ENCODE results near the gene ZNF335. TPM values are rescaled to one million over a fixed set of nuclear protein-coding genes. Genes with fewer than 3 reads are reported as not detected.

ZNF335 gene
- total RNA-seq, 3 donors from 2014 or later (not counting 1 experiment from before 2014, with no cell fraction given), result 101 to 119 (median 102) TPM

- ATAC-seq (no peak), DNase-seq (no peak)
- Histone ChIP-seq H3K27ac (ENCODE audit: low read length) (no peak overlapping the region), H3K4me3 (ENCODE audit: low read length) (no peak overlapping the region), H3K9me3 (ENCODE audit: control insufficient read depth, insufficient read depth, low read length) (no peaks in the 10 kb centered on the region), H3K36me3 (ENCODE audit: control insufficient read depth, insufficient read depth, low read length) (no peaks in the 10 kb centered on the region), H3K27me3 (ENCODE audit: control insufficient read depth, insufficient read depth, low read length) (peaks cover 2% of the 10 kb centered on the region), H3K4me1 (ENCODE audit: control insufficient read depth, insufficient read depth, low read length) (peaks cover 7% of the 10 kb centered on the region)
- Mint-ChIP-seq H3K36me3 (no peaks in the 10 kb centered on the region), H3K27ac (no peak overlapping the region), H3K27me3 (ENCODE audit: low read depth in 2 of 2) (no peaks in the 10 kb centered on the region), H3K4me3 (no peak overlapping the region), H3K4me1 (no peaks in the 10 kb centered on the region), H3K9me3 (no peaks in the 10 kb centered on the region)
- 84% methylated on average over 7 of the region's 7 CpGs for WGBS (ENCODE audit: insufficient coverage)
- no peak for TF ChIP-seq CTCF (IDR thresholded peaks at IDR 0.05)
- intact Hi-C loops (cut with micrococcal nuclease), result no loop called here
These were observed 13.6 kb upstream of the ZNF335 start for GRCh38 chr20:45985573-45985972.

GRCh38 chr20:45983279-45983743 is 11.3 kb upstream of the ZNF335 start:
- Mint-ChIP-seq H3K36me3 (no peaks in the 10 kb centered on the region), H3K9me3 (no peaks in the 10 kb centered on the region), H3K27ac (no peak overlapping the region), H3K4me1 (no peaks in the 10 kb centered on the region), H3K4me3 (no peak overlapping the region), H3K27me3 (ENCODE audit: low read depth in 2 of 2) (peaks cover 0 to 2% of the 10 kb centered on the region in 2 donors)
- no peak for ATAC-seq
- Histone ChIP-seq H3K27me3 (ENCODE audit: control insufficient read depth, insufficient read depth, low read length) (peaks cover 2% of the 10 kb centered on the region), H3K27ac (ENCODE audit: low read length) (no peak overlapping the region), H3K4me1 (ENCODE audit: control insufficient read depth, insufficient read depth, low read length) (peaks cover 7% of the 10 kb centered on the region), H3K36me3 (ENCODE audit: control insufficient read depth, insufficient read depth, low read length) (no peaks in the 10 kb centered on the region), H3K9me3 (ENCODE audit: control insufficient read depth, insufficient read depth, low read length) (no peaks in the 10 kb centered on the region), H3K4me3 (ENCODE audit: low read length) (no peak overlapping the region)
- no peak for TF ChIP-seq CTCF (IDR thresholded peaks at IDR 0.05)
- DNase-seq, result no peak
- WGBS (ENCODE audit: insufficient coverage), result 79% methylated on average over 7 of the region's 7 CpGs
- intact Hi-C loops (cut with micrococcal nuclease), result no loop called here

GRCh38 chr20:45981261-45981660 is 9.3 kb upstream of the ZNF335 start:
- H3K36me3 ChIP-seq (ENCODE audit: control insufficient read depth, insufficient read depth, low read length), result no peaks in the 10 kb centered on the region
- Mint-ChIP-seq H3K27me3 (ENCODE audit: low read depth in 2 of 2) (peaks cover 0 to 2% of the 10 kb centered on the region in 2 donors), H3K4me3 (no peak overlapping the region), H3K9me3 (no peaks in the 10 kb centered on the region), H3K36me3 (no peaks in the 10 kb centered on the region), H3K4me1 (no peaks in the 10 kb centered on the region), H3K27ac (no peak overlapping the region)
- no peaks in the 10 kb centered on the region for H3K9me3 ChIP-seq (ENCODE audit: control insufficient read depth, insufficient read depth, low read length)
- no peak overlapping the region for H3K27ac ChIP-seq (ENCODE audit: low read length)
- ATAC-seq (no peak), DNase-seq (no peak)
- H3K27me3 ChIP-seq (ENCODE audit: control insufficient read depth, insufficient read depth, low read length), result no peaks in the 10 kb centered on the region
- H3K4me1 ChIP-seq (ENCODE audit: control insufficient read depth, insufficient read depth, low read length), result no peaks in the 10 kb centered on the region
- H3K4me3 ChIP-seq (ENCODE audit: low read length), result no peak overlapping the region
- no peak for TF ChIP-seq CTCF (IDR thresholded peaks at IDR 0.05)
- 96% methylated on average over 6 of the region's 6 CpGs for WGBS (ENCODE audit: insufficient coverage)
- intact Hi-C loops (cut with micrococcal nuclease), result no loop called here

- intact Hi-C loops (cut with micrococcal nuclease), result no loop called here
- DNase-seq (no peak), ATAC-seq (no peak)
- H3K9me3 Mint-ChIP-seq, result peaks cover 0 to 2% of the 10 kb centered on the region in 2 donors
- H3K36me3 Mint-ChIP-seq, result no peaks in the 10 kb centered on the region
- TF ChIP-seq CTCF (IDR thresholded peaks at IDR 0.05), result no peak
- H3K27ac Mint-ChIP-seq, result no peak overlapping the region
- H3K4me3 ChIP-seq (ENCODE audit: low read length), result no peak overlapping the region
- H3K27me3 ChIP-seq (ENCODE audit: control insufficient read depth, insufficient read depth, low read length), result no peaks in the 10 kb centered on the region
- no peaks in the 10 kb centered on the region for H3K36me3 ChIP-seq (ENCODE audit: control insufficient read depth, insufficient read depth, low read length)
- H3K9me3 ChIP-seq (ENCODE audit: control insufficient read depth, insufficient read depth, low read length), result no peaks in the 10 kb centered on the region
- peaks cover 0 to 2% of the 10 kb centered on the region in 2 donors for H3K27me3 Mint-ChIP-seq (ENCODE audit: low read depth in 2 of 2)
- H3K4me3 Mint-ChIP-seq, result no peak overlapping the region
- H3K4me1 ChIP-seq (ENCODE audit: control insufficient read depth, insufficient read depth, low read length), result peaks cover 7% of the 10 kb centered on the region
- no peak overlapping the region for H3K27ac ChIP-seq (ENCODE audit: low read length)
- peaks cover 9 to 10% of the 10 kb centered on the region in 2 donors for H3K4me1 Mint-ChIP-seq
- WGBS (ENCODE audit: insufficient coverage), result 94% methylated on average over 6 of the region's 6 CpGs
These were observed 4.1 kb upstream of the ZNF335 start for GRCh38 chr20:45976086-45976485.

Data from natural killer cell (primary cell).